OCI-LY7 (cell line): Measurements from ENCODE around the gene GIMAP7. TPM values are rescaled to one million over a fixed set of nuclear protein-coding genes. Genes with fewer than 3 reads are reported as not detected.

Source experiments
- BruUV-seq: library from RNA; stranded (reverse); fragments of 400-500 nt; replicated peaks from 2 replicates; lab custom pipeline; 2021; lab: Mats Ljungman, UMichigan
- CTCF ChIA-PET: fragments of 300-600 bp; sonication (Branson Sonifier 250); formaldehyde crosslinking; loops from one replicate; lab custom pipeline; 2022; ENCODE audit warnings: antibody characterized with exemption; ENCODE audit not compliant: unreplicated experiment; lab: Charles Lee
- POLR2A ChIA-PET: fragments of 300-600 bp; sonication (Branson Sonifier 250); formaldehyde crosslinking; loops from one replicate; lab custom pipeline; 2022; ENCODE audit warnings: antibody characterized with exemption; lab: Charles Lee
- DNase-seq: peaks from one replicate; pipeline ENCODE4 v3.0.0-alpha.2; 2015; ENCODE audit warnings: low spot score
- H2AFZ ChIP-seq: fragments of 200-600 bp; sonication (generic), shearing (Covaris generic); 2 replicates; pipeline ENCODE4 v1.6.1; 2014; ENCODE audit warnings: mild to moderate bottlenecking, antibody characterized with exemption, low read length, moderate library complexity
- H3K27ac ChIP-seq: fragments of 200-600 bp; sonication (generic); 2 replicates; pipeline ENCODE4 v1.5.1; 2014; ENCODE audit warnings: mixed run types, low read depth, mild to moderate bottlenecking, moderate library complexity, low read length, inconsistent platforms; ENCODE audit not compliant: poor library complexity, severe bottlenecking
- H3K36me3 ChIP-seq: fragments of 200-600 bp; sonication (generic); 2 replicates; pipeline ENCODE4 v1.6.1; 2014; ENCODE audit warnings: mild to moderate bottlenecking, antibody characterized with exemption, low read length, moderate library complexity, mixed read lengths; ENCODE audit not compliant: insufficient read depth
- H3K4me1 ChIP-seq: fragments of 200-600 bp; sonication (generic); 2 replicates; pipeline ENCODE4 v1.5.1; 2014; ENCODE audit warnings: mild to moderate bottlenecking, low read length; ENCODE audit not compliant: insufficient read depth, poor library complexity, severe bottlenecking
- H3K4me2 ChIP-seq: fragments of 200-600 bp; sonication (generic); 2 replicates; pipeline ENCODE4 v1.6.1; 2014; ENCODE audit warnings: mild to moderate bottlenecking, low read length
- H3K4me3 ChIP-seq: fragments of 200-600 bp; sonication (generic); 2 replicates; pipeline ENCODE4 v1.5.1; 2014; ENCODE audit warnings: mild to moderate bottlenecking, low read depth, low read length; ENCODE audit not compliant: poor library complexity, severe bottlenecking
- H3K79me2 ChIP-seq: fragments of 200-600 bp; sonication (generic); 2 replicates; pipeline ENCODE4 v1.6.1; 2016; ENCODE audit warnings: low read depth, mild to moderate bottlenecking, low read length, moderate library complexity, mixed read lengths; ENCODE audit not compliant: insufficient read depth
- H3K9me2 ChIP-seq: fragments of 200-600 bp; sonication (generic); 2 replicates; pipeline ENCODE4 v1.6.1; 2016; ENCODE audit warnings: mild to moderate bottlenecking, low read length, mixed read lengths; ENCODE audit not compliant: insufficient read depth
- H3K9me3 ChIP-seq: fragments of 200-600 bp; sonication (generic); 2 replicates; pipeline ENCODE4 v1.6.1; 2014; ENCODE audit warnings: mild to moderate bottlenecking, mixed run types, low read length, mixed read lengths
- H4K20me1 ChIP-seq: fragments of 200-600 bp; sonication (generic); 2 replicates; pipeline ENCODE4 v1.6.1; 2014; ENCODE audit warnings: mild to moderate bottlenecking, antibody characterized with exemption, low read length, moderate library complexity, mixed read lengths; ENCODE audit not compliant: insufficient read depth
- CTCF ChIP-seq: fragments of 200-600 bp; sonication (generic); conservative IDR thresholded peaks from 2 replicates; pipeline ENCODE4 v1.5.1; 2014; ENCODE audit warnings: mild to moderate bottlenecking, antibody characterized with exemption, low read length, moderate library complexity, mixed read lengths
- EZH2phosphoT487 ChIP-seq: fragments of 200-600 bp; sonication (generic); IDR thresholded peaks from 2 replicates; pipeline ENCODE4 v1.6.1; 2018; ENCODE audit warnings: low read depth, borderline replicate concordance, mild to moderate bottlenecking, mixed run types, antibody characterized with exemption, low read length, moderate library complexity, mixed read lengths
- intact Hi-C: fragments of 100-400 bp; cut with micrococcal nuclease; formaldehyde crosslinking; loops from one replicate; pipeline ENCODE4 v1.10.0; 2022; ENCODE audit not compliant: unreplicated experiment
- total RNA-seq, 2 experiments: library from RNA; depleted of rRNA in 1 of 2; stranded (reverse); fragments of >200 nt in 1 of 2; shearing (Covaris generic) in 1 of 2; gene quantifications; 2 replicates each; pipeline ENCODE4 v1.2.3, GENCODE V29; 2014 to 2022

The GIMAP7 gene
- total RNA-seq, 2 experiments from 2014 or later: not detected

GRCh38 chr7:150466477-150466876 is 48.2 kb upstream of the GIMAP7 start:
- Histone ChIP-seq H3K4me2 (no peak overlapping the region), H3K79me2 (no peaks in the 10 kb centered on the region), H4K20me1 (no peaks in the 10 kb centered on the region), H3K27ac (no peak overlapping the region), H3K36me3 (no peaks in the 10 kb centered on the region), H2AFZ (no peak overlapping the region), H3K9me3 (no peaks in the 10 kb centered on the region), H3K4me1 (no peaks in the 10 kb centered on the region), H3K9me2 (no peaks in the 10 kb centered on the region), H3K4me3 (no peak overlapping the region)
- no TSS peak for BruUV-seq
- intact Hi-C loops: no loop called here
- ChIA-PET POLR2A (no interaction called here), CTCF (no interaction called here)
- no peak for DNase-seq
- TF ChIP-seq CTCF (no peak), EZH2phosphoT487 (no peak)

GRCh38 chr7:150468241-150468640 is 46.4 kb upstream of the GIMAP7 start:
- no peak for DNase-seq
- Histone ChIP-seq H4K20me1 (no peaks in the 10 kb centered on the region), H3K9me3 (no peaks in the 10 kb centered on the region), H3K79me2 (no peaks in the 10 kb centered on the region), H2AFZ (no peak overlapping the region), H3K4me2 (no peak overlapping the region), H3K36me3 (no peaks in the 10 kb centered on the region), H3K9me2 (no peaks in the 10 kb centered on the region), H3K4me3 (no peak overlapping the region), H3K27ac (no peak overlapping the region), H3K4me1 (no peaks in the 10 kb centered on the region)
- intact Hi-C loops: no loop called here
- BruUV-seq: no TSS peak
- no peak for TF ChIP-seq CTCF
- no peak for TF ChIP-seq EZH2phosphoT487
- ChIA-PET POLR2A (no interaction called here), CTCF (no interaction called here)

DNA sequence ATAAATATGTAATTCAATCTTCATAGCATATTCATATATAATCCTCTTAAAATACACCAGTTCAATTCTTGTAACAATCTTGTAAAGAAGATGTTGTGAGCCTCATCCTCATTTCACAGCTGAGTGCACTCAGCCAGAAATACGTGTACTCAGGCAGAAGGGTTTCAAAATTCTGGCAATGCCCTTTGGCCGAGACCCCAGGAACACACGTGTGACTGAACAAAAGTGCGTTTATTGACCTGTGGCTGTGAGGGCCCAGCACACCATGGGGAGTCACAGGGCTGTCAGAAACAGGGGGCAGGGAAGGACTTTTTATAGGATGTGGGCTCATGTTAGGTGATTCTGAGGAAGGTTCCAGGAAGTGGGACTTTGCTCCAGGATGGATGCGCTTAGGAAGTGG is 42.8 kb upstream of the GIMAP7 start:
- no peaks in the 10 kb centered on the region for H3K9me3 ChIP-seq
- no peak for TF ChIP-seq CTCF
- TF ChIP-seq EZH2phosphoT487: no peak
- no peak overlapping the region for H3K4me3 ChIP-seq
- intact Hi-C loops: no loop called here
- no peak overlapping the region for H3K4me2 ChIP-seq
- no peaks in the 10 kb centered on the region for H3K9me2 ChIP-seq
- H4K20me1 ChIP-seq: no peaks in the 10 kb centered on the region
- ChIA-PET CTCF (interaction anchor here (0.5 kb wide), 1 partner anchor 66 kb away, joined by 4 read pairs; no protein-coding TSS in a partner anchor), POLR2A (no interaction called here)
- H3K27ac ChIP-seq: no peak overlapping the region
- DNase-seq: no peak
- H3K36me3 ChIP-seq: no peaks in the 10 kb centered on the region
- H3K4me1 ChIP-seq: no peaks in the 10 kb centered on the region
- H2AFZ ChIP-seq: no peak overlapping the region
- no peaks in the 10 kb centered on the region for H3K79me2 ChIP-seq
- BruUV-seq: no TSS peak
